ENCODE measurements around the gene STRN4.

STRN4 gene

DNA sequence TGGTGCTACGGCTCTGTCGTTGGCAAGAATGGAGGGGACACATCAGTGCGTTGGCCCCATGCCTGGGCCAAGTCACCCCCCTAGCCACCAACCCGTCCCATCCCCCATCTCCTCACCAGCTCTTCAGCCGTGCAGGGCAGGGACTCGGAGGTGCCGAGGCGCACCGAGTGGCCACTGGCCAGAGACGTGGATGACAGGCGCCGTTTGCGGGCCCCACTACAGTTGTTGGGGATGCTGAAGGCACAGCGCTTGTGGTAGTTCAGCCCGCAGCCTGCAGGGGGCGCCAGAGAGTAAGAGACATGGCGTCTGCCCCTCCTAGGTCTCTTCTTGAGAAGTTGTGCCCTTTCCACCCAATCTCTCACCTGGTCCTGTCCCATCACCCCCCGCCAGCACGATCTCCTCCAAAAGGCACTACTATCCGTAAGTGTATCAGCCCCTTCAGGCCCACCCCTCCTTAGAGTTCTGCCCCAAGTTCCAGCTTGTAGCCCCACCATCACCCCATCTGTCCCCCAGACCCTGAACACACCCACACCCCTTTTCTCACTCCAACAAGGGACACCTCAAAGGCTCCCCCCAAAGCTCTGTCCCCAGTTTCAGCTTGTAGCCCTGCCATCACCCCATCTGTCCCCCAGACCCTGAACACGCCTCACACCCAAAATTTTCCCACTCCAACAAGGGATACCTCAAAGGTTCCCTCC lies 41.7 kb downstream of the STRN4 start:
- DNase-seq, result peak; percentile 85

DNA sequence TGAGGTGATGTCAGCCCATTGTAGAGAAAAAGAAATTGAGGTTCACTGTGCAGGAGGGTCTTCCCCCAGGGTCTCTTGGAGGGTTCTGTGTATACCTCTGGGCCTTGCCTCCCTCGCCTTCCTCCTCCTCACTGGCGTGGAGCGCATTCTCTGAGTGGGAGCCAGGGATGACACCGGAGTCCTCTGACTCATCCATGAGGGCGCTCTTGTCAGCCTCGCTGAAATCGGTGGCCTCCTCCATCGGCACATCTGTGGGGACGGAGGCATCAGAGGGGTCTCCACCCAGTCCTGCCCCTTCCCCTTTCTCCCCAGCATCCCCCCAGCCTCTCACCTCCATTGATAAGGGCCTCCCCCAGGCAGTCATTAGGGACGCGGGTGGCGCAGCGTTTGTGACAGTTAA lies 45.5 kb downstream of the STRN4 start:
- no peak for DNase-seq

DNA sequence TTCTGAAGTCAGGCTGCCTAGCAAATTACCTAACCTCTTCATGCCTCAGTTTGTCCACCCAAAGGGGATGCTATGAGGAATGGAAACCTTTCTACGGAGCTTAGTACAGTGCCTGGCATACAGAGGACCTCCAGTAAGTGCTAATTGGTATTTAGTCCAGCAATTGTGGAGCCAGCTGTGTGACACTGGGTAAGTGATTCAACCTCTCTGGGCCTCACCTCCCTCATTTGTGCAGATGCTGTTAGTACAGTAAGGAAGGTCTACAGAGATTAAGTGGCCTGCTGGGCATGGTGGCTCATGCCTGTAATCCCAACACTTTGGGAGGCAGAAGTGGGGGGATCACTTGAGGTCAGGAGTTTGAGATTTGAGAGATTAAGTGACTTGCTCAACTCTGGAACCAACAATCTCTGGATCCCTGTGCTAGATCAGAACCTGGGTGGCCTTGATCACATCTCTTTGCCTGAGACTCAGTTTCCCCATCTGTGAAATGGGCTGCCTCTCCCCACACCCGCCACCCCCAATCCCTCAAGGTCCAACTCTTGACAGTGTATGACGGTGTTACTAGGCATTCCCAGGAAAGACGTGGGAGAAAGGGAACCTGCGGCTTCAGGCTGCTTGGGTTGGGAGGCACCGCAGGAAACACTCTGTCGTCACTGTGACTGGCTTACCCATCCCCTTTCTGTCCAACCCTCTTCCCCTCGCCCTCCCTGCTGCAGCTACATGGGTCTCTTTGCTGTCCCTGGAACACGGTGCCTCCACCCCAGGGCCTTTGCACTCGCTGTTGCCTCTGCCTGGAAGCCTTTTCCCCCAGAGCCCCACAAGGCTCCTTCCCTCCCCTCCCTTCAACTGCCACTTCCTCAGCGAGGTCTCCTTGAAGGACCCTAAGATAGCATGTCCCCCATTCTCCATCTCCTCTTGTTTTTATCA lies 47.6 kb downstream of the STRN4 start:
- DNase-seq, result no peak

GRCh38 chr19:46697204-46697960 lies 48.9 kb downstream of the STRN4 start:
- DNase-seq, result no peak

GRCh38 chr19:46696866-46697203 lies 49.4 kb downstream of the STRN4 start:
- DNase-seq, result no peak

DNA sequence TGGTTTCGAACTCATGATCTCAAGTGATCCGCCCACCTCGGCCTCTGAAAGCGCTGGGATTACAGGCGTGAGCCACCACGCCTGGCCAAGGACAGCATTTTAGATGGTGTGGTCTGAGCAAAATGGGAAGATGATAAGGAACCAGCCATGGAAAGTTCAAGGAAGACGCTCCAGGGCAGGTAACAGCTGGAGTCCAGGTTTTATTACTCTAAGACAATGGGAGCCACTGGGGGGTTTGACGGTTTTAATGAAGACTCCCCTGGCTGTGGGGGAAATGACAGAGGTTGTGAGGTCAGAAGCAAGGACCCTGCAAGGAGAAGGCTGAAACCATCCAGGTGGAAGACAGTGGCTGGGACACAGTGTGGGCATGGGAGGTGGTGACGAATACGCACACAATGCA lies 50.2 kb downstream of the STRN4 start:
- DNase-seq, result no peak

DNA sequence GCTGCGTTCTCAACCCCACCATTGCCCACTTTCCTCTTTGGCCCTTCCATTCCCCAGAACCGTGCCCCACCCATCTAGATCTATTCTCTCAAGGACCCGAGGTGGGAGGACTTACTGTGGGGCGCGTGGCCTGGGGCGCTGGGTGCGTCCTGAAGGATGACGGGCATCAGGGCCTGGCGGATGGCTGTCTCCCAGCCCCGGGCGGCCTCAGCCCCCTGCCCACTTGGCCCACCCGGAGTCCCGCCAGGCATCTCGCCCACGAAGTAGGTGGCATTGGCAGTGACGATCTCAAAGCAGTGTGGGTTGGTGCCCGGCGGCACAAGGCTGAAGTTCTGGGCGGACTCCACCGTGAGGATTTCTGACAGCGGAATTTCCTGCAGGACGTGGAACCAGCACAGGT lies 52.5 kb downstream of the STRN4 start:
- no peak for DNase-seq

DNA sequence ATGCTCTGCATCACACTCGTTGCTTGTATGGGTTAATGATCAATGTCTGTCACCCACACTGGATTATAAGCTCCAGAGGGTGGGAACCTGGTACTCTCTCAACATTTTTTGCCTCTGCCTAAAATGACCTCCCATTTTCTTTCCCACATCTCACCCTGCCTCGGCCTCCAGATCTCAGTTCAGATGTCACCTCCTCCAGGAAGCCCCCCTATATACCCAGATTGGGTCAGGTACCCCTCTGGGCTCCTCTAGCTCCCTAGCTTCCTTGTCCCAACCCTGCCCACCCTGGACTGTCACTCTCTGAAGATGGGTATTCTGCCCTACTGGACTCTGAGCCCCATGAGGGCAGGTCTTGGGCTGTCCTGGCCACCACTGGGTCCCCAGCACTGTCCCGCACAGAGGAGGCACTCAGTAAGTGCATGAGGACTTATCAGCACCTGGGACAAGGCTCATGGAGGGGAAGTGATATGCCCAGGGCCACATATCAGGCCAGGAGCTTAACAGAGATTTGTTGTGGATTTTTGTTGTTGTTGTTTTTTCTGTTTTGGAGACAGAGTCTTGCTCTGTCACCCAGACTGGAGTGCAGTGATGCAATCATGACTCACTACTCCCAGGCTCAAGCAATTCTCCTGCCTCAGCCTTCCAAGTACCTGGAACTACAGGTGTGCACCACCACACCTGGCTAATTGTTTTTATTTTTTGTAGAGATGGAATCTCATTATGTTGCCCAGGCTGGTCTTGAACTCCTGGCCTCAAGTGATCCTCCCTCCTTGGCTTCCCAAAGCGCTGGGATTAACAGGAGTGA lies 53.1 kb downstream of the STRN4 start:
- no peak for DNase-seq

GRCh38 chr19:46691948-46692347 lies 54.3 kb downstream of the STRN4 start:
- DNase-seq, result no peak

- no peak for DNase-seq
These were observed 55.1 kb downstream of the STRN4 start for GRCh38 chr19:46691104-46691503.

DNA sequence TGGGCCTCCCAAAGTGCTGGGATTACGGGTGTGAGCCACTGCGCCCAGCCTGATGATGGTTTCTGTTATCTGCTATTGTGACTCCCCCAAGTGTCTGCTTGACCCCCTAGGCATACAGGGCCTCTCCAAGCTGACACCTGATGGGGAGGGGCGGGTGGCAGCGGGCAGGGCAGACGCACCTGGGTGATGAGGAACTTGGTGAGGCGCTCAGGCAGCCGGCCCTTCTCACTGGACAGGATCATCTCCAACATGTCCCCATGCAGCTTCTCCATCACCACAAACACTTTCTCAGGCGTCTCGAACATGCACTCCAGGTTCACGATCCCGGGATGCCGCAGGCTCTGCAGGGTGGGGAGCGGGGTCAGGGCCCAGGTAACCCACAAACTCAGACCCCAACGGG lies 56.9 kb downstream of the STRN4 start:
- DNase-seq, result no peak

DNA sequence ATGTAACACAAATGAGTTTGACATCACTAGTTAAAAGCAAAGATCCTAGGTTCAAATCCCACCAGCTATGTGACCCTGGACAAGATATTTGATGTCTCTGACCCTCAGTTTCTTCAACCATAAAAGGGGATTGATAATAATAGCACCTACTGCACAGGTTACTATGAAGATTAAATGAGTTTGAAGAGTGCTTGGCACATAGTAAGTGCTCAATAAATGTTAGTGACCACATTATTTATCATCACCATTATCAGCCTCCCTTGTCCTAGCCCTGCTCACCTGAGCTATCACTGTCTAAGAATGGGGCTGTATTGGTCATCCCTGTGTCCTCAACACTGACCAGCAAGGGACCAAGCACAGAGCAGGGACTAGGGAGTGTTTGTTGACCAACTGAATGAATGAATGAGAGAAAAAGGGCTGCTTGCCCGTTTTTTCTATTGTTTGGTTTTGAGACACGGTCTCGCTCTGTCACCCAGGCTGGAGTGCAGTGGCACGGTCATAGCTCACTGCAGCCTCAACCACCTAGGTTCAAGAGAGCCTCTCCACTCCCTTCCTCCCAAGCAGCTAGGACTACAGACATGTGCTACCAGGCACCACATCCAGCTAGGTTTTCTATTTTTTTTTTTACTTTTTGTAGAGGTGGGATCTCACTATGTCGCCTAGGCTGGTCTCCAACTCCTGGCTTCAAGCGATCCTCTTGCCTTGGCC lies 58.7 kb downstream of the STRN4 start:
- DNase-seq, result no peak

- no peak for DNase-seq
These were observed 61.1 kb downstream of the STRN4 start for GRCh38 chr19:46685189-46685588.

- peak; percentile 75 for DNase-seq
These were observed 68.0 kb downstream of the STRN4 start for GRCh38 chr19:46678110-46678732.

- DNase-seq, result no peak
These were observed 71.7 kb downstream of the STRN4 start for GRCh38 chr19:46674416-46675178.

DNA sequence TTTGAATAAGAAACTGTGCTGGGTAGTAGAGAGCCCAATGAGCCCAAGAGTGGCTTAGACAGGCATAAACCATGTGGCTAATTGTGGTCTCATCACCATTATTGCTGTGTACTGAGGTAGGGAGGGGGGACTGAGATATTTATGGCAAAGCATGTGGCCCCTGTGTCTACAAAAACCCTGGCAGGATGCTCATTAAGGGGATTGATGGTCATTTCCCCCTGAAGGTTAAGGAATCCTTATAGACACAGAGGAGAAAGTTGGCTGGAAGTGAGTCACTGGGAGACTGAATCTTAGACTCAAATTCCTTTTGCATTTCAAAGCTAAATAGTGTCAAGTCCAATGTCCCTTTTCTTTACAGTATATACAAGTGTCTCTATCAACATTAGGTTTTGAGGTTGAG lies 75.4 kb downstream of the STRN4 start:
- DNase-seq, result no peak
